ENCODE results near the gene OSBPL3.

The OSBPL3 gene

DNA sequence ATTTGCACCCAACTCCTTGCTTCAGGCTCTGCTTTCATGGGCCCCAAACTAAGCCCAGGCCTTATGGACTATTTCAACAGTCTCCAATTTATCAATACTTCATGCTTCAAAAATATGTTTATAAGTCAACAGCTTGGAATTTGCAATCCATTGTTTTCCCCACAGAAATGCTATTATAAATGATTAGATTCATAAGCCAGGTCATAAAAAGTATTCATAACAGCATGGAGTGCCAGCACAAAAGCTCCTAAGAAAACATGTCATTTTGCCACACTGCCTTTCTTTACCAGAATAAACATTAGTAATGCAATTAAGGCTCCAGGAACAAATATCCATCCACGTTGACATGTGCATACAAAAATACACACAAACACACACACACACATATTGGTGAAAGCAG, 30.1 kb downstream of the OSBPL3 start:
- no peak for DNase-seq

DNA sequence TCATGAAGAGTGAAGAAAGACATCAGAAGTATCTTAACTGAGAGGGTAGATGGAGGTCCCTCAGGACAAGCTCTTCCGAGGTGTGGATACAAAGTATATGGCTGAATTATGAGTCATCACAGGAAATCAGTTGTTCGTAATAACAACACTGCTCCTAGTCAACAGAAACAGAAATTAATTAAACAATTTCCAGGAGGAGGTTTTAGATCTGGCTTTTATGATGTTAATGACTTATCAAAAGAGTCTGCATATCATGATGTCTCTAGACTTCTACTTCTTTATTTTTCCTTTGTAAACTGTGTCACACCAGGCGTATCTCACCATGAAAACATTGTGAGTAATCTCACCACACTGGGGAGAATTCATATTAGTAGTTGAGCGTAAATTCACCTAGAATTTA, 31.2 kb downstream of the OSBPL3 start:
- no peak for DNase-seq

DNA sequence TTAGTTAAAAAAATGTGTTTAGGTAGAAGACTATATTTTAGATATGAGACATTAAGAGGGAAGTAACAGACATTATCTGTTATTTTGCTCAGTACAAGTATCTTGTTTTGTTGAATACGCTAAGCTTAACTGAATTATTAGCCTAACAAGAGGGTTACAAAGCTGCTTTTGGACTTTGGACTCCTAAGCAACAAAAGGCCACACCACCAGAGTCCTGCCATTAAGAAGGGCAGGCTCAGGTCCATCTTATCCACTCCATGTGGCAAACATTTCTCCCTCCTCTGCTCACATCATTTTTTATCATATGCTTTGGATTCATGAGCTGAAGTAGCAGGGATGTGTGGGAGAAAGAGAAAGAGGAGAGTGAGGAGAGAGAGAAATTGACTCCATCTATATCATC, 33.5 kb downstream of the OSBPL3 start:
- no peak for DNase-seq

DNA sequence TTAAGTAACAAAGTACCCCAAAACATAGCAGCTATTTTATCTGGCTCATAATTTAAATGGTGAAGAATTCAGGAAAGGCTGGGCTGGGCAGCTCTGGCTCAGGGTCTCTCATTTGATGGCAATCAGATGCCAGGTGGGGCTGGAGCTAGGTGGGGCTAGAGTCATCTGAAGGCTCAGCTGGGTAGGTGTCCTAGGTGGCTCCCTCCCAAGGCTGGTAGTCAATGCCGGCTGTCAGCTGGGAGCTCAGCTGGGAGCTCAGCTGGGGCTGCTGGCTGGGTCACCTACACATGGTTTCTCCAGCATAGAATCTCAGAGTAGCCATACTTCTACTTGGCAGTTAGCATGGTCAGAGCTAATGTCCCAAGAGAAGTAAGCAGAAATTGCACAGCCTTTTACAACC, 34.1 kb downstream of the OSBPL3 start:
- DNase-seq: no peak

DNA sequence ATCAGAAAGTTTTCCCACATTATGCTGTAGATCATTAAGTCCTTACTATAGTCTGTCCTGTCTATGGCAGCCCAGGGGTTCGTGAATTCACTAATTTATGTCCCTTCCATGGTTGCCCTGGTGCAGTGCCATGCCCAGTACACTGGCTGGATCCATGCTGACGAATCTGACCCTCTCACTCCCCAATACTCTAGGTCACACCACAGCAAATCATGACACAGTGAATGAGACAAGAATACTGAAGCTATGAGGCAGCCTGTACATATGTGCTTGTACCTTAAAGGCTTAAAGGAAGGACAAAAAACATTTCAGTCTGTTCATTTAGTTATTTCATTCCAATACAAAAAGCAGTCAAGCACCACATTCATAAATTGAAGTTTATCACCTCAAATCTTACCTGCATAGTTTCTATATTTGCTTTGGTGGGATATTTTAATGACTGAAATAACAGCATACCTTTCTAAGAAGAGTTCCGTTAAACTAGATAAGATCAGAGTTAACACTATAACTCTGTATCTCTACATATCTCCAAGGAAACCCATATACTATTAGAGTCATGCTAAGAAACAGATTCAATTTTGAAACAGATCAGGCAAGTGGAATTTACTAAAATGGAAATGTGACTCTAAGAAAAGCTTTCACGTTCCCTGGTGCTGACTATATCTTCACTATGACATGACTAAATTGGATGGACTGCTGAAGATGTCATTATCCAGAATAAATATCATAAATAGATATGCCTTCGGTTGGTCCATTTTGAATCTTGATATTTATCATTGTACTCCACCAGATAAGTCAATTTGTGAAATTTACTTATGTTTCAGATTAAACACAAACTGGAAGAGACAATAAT, 36.7 kb downstream of the OSBPL3 start:
- DNase-seq: no peak

DNA sequence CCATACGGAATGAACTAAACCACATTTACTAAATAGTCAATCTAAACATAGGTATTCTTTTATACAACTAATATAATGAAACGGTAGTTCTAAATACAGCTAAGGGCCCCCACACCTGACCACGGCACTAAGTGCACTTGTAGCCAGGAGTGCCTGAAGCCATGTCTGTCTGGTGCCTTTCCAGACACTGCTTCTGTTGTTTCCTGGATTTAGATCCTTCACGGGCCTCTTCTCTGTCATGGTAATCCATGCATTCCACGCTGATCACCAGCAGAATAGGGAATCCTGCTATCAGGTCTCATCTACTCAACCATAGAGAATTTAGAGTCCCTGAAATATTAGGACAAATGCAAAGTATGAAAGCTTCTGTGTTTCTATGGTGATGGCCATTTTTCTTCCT, 37.8 kb downstream of the OSBPL3 start:
- no peak for DNase-seq

DNA sequence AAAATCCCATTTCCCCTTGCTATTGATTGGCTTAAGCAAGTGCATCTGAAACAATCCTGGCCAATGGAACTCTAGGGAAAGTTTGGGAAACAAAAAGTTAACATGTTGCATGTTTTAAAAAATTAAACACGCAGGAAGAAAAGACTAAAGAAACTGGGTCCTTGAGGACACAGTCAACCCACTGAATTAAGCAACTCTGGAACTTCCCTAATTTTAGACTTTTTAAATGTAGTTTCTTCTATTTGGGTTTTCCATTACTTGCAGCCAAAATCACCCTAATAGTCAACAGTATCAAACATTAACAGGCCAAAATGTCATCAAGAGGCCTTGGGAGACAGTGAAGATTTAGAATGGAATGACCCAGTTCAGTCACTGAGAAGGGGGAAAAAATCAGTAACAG, 40.6 kb downstream of the OSBPL3 start:
- no peak for DNase-seq

DNA sequence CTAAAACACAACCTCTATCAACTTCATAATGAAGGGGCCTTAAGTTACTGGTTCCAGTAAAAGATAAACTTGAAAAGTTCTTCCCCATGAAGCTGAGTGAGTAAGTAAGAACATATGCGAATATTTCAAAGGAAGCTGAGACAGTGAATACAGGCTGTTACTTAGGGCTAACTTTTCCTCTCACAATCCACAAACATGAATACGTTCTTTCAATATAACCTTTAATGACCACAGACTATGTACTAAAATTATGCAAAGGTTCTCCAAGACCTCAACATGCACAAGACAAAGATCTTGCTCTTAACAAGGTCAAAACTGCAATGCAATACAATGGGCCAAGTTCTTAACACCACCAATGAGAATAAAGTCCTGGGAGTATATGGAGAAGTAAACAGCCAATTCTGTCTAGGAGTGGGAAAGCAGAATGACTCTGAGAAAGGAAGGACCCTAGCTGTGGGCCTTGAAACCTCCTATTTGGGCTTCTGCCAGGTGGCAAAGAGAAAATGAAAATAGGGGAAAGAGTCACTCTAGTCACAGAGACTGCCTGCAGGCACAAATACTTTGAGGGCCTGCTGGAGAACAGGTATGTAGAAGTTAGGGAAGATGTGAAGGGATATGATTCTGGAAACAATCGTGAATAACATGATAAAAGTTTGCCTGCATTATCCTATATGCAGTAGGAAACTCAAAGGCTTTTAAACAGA, 43.7 kb downstream of the OSBPL3 start:
- no peak for DNase-seq

DNA sequence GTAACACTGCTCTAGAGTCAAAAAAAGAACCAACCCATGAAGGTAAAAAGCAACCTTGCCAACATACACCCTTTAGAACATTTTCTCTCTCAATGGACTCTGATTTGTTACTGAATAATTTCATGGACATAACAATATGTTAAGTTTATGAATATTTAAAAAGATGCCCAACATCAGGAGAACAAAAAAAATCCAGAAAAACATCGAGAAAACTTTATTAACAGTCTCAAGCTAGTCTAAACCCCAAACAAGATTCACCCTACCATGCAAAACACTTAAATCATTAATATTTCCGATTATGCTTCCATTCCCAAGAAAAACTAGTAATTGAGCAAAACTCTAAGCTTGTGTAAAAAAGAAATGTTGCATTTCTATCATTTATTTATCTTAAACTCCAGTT, 46.7 kb downstream of the OSBPL3 start:
- DNase-seq: no peak

DNA sequence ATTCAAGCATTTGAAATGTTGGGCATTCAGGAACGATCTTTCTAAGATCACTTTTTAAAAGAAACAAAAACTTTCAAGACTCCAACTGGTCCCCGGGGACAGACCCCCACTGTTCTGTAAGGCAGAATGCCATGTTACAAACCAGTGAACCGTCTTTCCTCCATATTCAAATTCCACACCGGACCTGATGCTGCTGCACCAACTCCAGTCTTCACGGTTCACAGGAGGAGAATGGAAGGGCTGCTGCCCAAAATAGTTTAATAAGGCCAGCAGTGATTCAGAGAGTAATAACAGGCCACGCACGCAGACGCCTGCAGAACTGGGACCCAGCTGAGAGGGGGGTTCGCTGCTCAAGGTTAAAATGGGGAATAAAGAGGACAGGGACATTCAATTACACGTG, 47.2 kb downstream of the OSBPL3 start:
- no peak for DNase-seq

DNA sequence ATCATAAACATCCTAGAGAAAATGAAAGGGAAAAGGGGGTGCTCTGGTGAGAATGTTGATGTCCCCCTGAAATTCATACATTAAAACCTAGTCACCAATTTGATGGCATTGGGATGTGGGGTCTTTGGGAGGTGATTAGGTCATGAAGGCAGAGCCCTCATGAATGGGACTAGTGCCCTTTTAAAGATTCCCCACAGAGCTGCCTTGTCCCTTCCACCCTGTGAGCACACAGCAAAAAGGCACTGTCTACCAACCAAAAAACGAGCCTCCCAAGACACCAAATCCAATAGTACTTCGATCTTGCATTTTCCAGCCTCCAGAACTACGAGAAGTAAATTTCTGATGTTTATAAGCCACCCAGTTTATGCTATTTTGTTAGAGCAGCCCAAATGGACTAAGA, 47.6 kb downstream of the OSBPL3 start:
- DNase-seq: no peak

DNA sequence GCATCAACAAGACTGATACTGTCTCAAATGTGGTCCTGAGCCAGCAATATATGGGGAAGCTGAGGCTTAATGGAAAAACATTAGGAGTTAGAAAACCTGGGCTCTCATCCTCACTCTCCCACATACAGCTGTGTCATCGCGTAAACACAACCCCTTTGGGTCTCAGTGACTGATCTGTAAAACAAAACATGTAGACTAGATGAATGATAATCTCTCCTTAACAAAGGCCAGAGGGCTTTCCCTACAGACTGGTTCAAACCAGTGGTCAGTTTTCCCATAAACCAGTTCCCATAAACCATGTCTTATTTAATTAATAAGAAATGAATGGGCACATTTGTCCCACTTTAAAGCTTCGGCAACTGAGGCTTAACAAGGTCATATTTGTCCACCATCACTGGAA, 48.1 kb downstream of the OSBPL3 start:
- no peak for DNase-seq

DNA sequence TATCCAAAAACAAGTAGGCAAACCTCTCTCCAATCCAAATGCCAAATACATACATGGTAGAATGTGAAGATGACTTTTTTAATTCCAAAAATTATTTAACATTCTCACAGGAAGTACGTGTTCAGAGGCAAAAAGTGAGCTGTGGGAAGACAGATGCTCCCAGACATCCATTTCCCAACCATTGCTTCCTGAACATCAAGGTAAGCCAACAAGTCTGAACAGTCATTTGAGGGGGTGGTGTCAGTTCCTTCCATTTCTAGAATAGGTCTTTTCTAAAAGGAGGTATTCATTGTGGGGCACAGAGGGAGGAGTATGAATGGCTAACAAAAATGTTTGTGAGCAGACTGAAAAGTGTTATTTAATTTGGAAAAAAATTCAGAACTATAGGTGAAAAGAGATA, 49.1 kb downstream of the OSBPL3 start:
- DNase-seq: no peak

DNA sequence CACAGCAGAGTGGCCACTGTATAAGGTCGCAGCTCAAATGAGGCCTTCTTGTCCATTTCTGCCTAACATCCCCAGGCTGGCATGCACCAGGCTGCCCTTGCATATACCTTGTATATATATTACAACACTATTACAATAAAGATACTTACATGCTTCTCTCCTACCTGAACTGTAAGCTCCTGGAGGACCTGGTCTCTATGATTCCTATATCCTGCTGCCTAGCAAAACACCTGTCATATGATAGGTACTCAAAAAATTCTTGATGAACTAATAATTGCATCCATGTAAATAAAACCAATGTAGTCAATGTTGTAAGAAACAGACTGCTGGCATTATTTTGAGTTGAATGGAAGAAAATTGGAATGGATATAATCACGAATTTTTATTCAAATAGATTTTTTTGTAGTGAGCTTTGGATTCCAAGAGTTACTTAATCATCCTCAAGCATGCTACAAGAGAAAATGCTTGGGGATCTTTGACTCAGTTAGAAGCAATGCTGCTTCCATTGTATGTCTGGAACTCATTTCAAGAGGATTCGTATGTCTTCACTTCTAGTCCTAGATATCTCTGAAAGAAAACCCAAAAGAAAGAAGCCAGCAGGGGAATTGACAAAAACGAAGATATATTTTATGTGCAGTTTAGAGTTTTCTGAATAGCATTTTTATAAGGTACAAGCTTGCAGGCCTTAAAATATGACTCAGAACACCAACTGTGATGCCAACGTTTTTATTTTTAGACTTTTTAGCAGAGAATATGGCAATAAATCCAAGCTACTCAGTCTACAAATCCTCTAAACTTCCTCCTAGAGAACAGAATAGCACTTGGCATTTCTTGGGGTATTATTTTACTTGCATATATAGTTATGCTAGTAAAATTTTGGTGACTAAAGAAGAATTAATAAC, 53.1 kb downstream of the OSBPL3 start:
- no peak for DNase-seq

DNA sequence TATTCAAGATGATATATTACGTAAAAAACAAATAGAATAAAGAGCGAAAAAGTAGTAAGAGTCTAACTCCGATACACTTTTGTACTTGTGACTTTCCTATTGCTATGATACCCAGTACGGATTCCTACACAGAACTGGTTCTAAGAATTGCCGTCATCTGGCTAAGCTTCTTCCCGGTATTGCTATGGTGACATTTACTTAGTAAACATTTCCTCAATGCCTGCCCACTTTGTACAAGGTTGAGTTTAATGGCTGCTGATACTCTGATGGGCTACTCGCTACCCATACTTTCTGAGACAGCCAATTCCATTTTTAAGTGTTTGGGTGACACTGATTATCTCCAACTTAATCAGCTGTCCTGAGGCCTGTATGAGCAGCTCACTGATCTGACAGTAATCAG, 55.6 kb downstream of the OSBPL3 start:
- no peak for DNase-seq

DNA sequence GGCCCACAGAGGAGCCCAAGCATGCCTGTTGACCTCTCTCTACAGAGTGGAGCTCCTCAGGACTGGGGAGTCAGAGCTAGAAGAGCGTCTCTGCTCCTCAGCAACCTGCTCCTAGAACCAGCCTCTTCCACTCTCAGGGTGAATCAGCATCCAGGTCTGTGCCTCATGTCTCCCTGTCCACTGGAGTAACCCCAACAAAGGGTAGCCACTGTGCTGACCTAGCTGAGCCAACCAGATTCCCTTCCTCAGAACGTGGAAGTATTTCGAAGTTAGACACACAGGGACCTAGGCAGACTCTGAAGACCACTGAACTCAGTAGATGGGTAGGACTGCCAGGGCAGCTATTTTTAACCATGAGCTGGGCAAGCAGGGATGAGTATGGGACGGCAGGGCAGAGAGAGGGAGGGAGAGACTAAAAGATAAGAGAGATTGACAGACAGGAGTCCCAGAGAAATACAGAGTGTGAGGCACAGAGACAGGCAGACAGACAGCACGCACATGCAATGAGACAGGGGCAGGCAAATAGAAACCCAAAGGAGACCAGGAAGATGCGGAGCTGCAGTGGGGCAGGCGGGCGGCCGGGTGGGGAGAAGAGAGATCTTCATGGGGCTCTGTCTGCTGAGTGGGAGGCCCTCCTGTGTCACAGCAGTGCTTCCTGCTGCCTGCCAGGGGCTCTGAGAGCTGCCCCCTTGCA, 56.7 kb downstream of the OSBPL3 start:
- DNase-seq: no peak

DNA sequence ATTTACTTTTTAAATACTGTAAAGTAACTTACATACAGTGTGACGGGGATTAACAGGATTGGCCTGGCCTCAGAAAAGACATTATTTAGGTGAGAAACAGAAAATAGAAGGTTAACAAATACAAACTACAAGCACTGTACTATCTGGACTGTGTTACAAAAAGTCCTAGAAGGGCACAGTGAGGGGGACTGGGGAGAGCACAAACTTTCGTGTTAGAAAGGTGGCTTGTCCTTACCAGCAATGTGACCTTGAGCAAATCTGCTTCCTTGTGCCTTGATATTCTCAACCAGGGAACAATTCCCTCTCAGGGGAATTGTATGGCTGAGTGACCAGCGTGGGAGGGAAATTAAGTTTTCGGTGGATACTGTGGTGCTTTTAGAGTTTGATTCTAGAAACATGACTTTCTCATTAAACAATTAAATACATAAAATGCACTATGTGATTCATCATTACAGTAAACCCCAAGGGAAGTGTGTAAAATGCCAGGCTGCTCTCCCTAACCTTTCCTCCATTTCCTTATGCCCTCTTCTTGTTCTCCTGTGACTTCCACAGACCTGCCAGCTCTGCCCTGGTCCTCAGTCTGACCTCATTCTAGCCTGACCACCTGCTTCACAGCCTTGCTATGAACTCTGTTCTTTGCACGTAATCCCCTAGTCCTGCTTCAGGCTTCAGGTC, 57.7 kb downstream of the OSBPL3 start:
- DNase-seq: no peak

DNA sequence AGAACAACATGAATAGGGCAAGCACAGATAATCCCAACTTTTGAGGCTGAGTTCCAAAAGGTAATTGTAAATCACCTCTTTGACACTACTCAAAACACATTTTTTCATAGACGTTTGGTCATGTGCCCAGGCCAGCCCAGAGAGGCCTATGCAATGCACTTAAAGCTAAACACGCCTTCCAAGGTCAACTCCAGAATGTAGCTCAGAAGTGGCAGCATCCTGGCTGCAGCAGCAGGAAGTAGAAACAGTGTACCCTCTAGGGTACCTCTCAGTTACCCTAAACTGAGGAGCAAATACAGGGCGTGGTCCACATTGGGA, 58.7 kb downstream of the OSBPL3 start:
- no peak for DNase-seq

DNA sequence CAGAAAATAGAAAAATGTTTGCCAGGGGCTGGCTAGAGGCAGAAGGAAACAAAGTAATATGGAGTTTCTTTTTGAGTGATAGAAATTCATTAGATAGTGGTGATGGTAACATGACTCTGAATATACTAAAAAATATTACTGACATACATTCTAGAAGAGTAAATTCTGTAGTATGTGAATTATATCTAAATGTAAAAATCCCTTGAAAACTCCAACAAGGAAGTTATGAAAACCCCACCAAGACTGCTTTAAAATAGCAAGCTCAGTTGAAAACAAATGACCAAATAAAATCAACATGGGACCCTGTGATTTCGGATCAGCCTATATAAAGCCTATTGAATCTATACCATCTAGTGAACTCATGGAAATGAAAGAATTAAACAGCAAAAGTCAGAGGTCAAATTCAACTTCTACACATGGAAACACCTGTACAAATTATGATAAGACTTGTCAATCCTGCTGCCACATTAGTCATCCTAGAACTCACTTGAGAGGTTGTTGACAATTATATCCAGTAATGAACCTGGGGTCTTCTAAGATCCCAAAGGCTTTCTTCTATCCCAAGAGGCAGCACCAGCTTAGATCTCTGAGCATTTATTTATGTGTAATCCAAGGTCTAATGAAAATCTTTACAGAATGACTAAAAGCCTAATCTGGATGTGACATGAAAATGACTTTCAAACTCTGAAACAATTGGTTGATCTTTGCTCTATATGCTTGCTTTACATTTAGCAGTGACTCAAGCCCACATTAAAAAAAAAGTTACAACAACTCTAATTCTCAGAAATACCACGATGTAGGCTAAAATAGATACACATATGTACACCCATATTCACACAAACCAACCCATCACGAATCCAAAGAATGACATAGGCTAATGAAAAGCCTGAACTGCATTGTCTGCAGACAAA, 59.3 kb downstream of the OSBPL3 start:
- no peak for DNase-seq

DNA sequence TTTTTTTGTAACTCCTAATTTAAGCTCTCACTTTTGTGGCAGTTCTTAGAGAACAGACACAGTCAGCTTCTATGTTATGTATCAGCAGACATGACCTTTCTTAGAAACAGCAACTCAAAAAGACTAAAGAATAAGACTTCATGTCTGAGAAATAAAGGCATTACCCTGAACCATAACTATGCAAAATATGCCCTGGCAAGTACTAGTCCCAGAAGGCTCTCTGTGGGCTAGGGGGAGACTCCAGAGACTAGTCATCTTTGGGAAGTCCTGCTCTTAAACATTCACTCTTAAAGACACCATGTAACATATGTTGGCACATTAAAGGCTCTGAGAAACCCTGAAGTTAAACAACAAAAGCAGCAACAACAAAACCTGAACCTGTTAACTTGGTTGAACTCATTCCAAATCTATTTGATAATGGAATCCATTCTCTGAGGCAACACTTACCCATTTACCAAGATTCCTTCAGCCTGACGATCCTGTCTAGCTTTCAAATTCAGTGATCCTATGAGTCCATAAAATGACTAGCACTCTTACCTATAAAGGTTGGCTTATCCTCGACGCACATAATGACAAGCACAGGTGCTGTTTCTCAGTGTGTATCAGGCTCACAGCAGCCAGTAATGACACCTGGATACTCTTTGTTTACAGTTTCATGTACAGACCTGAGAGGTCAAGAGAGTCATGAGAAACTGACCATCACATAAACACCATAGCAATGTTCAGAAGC, 62.3 kb downstream of the OSBPL3 start:
- no peak for DNase-seq
